Nephron (organoid): ENCODE data around the gene THRA.

Source experiments
- H3K27ac Mint-ChIP-seq, 3 experiments: 2 replicates each; pipeline ENCODE4 v1.8.0; 2020; ENCODE audit warnings: mixed read lengths in 3 of 3, mild to moderate bottlenecking in 2 of 3, moderate library complexity in 1 of 3
- H3K27me3 Mint-ChIP-seq: 2 replicates; pipeline ENCODE4 v1.8.0; 2021; ENCODE audit warnings: low read depth, mild to moderate bottlenecking, moderate library complexity, mixed read lengths
- H3K36me3 Mint-ChIP-seq: 2 replicates; pipeline ENCODE4 v1.8.0; 2020; ENCODE audit warnings: low read depth, mixed read lengths
- H3K4me1 Mint-ChIP-seq: 2 replicates; pipeline ENCODE4 v1.8.0; 2020; ENCODE audit warnings: mixed read lengths
- H3K4me3 Mint-ChIP-seq, 3 experiments: 2 replicates each; pipeline ENCODE4 v1.8.0; 2020; ENCODE audit warnings: mild to moderate bottlenecking in 3 of 3, mixed read lengths in 3 of 3, moderate library complexity in 2 of 3
- H3K9me3 Mint-ChIP-seq: 2 replicates; pipeline ENCODE4 v1.8.0; 2020; ENCODE audit warnings: mixed read lengths
- CTCF ChIP-seq, 3 experiments: fragments of 200-600 bp; sonication (generic); IDR thresholded peaks; one replicate each; pipeline ENCODE4 v1.5.0; 2021; ENCODE audit warnings: antibody characterized with exemption in 3 of 3; ENCODE audit not compliant: unreplicated experiment in 3 of 3

Gene THRA

DNA sequence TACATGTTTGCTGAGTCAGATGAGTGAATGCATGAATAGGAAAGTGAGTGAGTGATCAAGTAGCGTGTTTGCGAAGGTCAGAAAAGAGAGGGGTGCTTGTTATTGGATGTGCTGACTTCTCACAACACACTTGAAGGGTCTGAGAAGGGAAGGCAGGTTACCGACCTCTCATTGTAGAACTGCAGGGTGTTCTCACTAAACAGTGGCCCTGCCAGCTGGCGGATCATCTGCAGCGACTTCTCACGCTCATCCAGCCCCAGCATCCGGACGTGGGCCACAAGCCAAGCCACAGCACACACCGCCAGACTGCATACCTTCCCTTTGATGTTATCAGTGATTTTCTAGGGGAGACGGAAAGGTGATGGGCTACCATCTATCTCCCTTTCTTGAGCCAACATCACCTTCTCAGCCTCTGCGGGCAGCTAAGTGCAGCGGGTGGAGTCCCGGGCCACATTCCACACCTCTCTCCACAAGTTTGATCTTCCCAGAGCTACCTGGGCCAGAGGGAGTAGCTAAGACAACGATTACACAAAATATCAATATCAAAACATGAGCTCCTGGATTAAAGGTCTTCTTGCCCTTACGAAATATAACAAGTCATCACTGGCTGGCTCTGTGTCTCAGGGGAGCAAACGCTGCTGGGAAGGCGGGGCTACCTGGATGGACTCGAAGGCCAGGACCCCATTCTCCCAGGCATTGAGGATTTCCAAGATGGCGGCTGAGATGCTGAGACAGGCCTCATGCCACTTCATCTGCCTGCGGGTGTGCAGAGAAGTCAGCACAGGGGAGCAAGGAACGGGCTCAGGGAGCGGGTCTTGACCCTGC, 36.6 kb upstream of the THRA start:
- no peaks in the 10 kb centered on the region for H3K9me3 Mint-ChIP-seq
- peaks cover 55% of the 10 kb centered on the region for H3K36me3 Mint-ChIP-seq
- no peaks in the 10 kb centered on the region for H3K27me3 Mint-ChIP-seq
- no peak overlapping the region for H3K27ac Mint-ChIP-seq
- TF ChIP-seq CTCF (IDR thresholded peaks at IDR 0.05; ENCODE audit: unreplicated experiment in 3 of 3), result no peak
- H3K4me1 Mint-ChIP-seq, result peaks cover 23% of the 10 kb centered on the region
- H3K4me3 Mint-ChIP-seq, result no peak overlapping the region

DNA sequence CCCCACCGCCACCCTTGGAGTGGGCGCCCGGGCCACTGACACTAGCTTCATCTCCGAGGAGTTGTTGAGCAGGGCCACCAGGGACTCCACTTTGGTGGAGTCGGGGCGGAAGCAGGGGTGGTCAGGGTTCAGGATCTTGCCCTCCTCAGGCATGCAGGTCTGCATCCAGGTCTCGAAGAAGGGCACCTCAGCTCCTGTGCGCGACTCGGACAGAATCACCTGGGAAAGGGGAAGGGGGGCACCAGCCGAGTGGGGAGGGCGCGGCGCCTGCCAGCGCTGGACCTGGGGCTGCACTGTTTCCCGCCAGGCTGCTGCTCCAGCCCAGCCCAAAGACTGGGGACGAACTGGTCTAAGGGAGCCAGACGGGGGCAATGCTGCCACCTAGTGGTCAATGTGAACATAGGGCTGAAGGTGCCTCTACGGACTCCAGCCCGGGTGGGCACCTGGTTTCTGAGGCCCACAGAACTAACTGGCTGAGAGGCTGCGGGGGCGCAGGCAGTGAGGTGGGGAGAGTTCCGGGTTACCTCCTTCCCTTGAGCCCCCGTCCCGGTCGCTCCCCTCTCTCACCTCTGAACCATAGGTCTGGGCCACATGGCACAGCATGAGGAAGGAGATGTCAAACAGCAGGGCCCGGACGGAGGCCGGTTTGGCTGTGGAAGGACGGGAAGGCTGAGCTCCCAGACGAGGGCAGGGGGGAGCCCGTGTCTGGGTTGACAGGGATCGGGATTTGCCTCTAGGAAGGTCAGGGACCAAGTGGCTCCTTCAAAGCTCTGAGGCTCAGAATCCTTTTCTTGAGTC, 35.8 kb upstream of the THRA start:
- Mint-ChIP-seq H3K27me3 (no peaks in the 10 kb centered on the region), H3K4me3 (no peak overlapping the region), H3K4me1 (peaks cover 15% of the 10 kb centered on the region), H3K27ac (no peak overlapping the region), H3K36me3 (peaks cover 52% of the 10 kb centered on the region), H3K9me3 (no peaks in the 10 kb centered on the region)
- peak; percentile 89 to 92 (median 90) for TF ChIP-seq CTCF (IDR thresholded peaks at IDR 0.05; ENCODE audit: unreplicated experiment in 3 of 3)

DNA sequence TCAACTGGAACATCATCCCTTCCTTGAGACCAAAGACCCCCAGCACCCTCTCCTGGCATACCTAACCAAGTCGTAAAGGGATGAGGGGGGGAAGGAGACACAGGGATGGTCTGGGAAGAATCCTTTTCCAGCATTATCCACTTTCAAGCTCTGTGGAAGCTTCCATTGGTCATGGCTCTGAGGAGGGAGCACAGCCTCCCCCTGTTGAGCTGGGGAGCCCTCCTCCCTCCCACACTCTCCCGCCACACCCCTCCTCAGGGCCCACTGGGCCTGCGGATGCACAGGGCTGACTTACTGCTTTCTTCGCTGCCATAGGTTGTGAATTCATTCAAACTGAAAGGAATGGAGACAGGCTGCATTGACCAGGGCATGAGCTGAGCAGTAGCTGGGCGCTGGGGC, 35.2 kb upstream of the THRA start:
- H3K4me1 Mint-ChIP-seq, result peaks cover 15% of the 10 kb centered on the region
- H3K9me3 Mint-ChIP-seq, result no peaks in the 10 kb centered on the region
- TF ChIP-seq CTCF (IDR thresholded peaks at IDR 0.05; ENCODE audit: unreplicated experiment in 3 of 3), result no peak
- H3K36me3 Mint-ChIP-seq, result peaks cover 58% of the 10 kb centered on the region
- H3K27ac Mint-ChIP-seq, result no peak overlapping the region
- H3K4me3 Mint-ChIP-seq, result no peak overlapping the region
- no peaks in the 10 kb centered on the region for H3K27me3 Mint-ChIP-seq

- TF ChIP-seq CTCF (IDR thresholded peaks at IDR 0.05; ENCODE audit: unreplicated experiment in 3 of 3), result peak in 1 of 3 experiments; percentile 8
- no peaks in the 10 kb centered on the region for H3K27me3 Mint-ChIP-seq
- H3K27ac Mint-ChIP-seq, result no peak overlapping the region
- no peaks in the 10 kb centered on the region for H3K9me3 Mint-ChIP-seq
- H3K4me1 Mint-ChIP-seq, result peaks cover 13% of the 10 kb centered on the region
- H3K36me3 Mint-ChIP-seq, result peaks cover 64% of the 10 kb centered on the region
- H3K4me3 Mint-ChIP-seq, result no peak overlapping the region
Observed at GRCh38 chr17:40028595-40028994, 34.2 kb upstream of the THRA start.

DNA sequence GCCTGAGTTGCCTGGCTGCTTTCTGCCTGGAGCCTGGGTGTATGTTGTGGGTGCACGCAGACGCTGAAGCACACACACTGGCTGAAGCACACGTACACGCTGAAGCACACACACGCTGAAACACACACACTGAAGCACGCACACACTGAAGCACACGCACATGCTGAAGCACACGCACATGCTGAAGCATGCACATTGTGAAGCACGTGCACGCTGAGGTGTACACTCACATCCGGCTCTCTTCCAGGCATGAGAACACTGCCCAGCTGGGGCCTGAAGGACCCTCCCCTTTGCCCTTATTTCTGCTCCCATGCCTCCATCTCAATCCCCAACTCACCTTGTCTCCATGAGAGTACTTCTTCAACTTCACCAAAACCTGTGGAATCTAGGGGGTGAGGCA, 31.1 kb upstream of the THRA start:
- no peaks in the 10 kb centered on the region for H3K9me3 Mint-ChIP-seq
- TF ChIP-seq CTCF (IDR thresholded peaks at IDR 0.05; ENCODE audit: unreplicated experiment in 3 of 3), result no peak
- H3K36me3 Mint-ChIP-seq, result peaks cover 59% of the 10 kb centered on the region
- H3K4me3 Mint-ChIP-seq, result no peak overlapping the region
- no peaks in the 10 kb centered on the region for H3K4me1 Mint-ChIP-seq
- no peak overlapping the region for H3K27ac Mint-ChIP-seq
- H3K27me3 Mint-ChIP-seq, result no peaks in the 10 kb centered on the region
